Left forelimb (tissue), 1 donor: ENCODE data around the gene SLC16A12.

Source experiments
- DNase-seq: peaks from one replicate; pipeline ENCODE4 v3.0.0-alpha.2; 2018; ENCODE audit warnings: low spot score

The SLC16A12 gene, protein sequence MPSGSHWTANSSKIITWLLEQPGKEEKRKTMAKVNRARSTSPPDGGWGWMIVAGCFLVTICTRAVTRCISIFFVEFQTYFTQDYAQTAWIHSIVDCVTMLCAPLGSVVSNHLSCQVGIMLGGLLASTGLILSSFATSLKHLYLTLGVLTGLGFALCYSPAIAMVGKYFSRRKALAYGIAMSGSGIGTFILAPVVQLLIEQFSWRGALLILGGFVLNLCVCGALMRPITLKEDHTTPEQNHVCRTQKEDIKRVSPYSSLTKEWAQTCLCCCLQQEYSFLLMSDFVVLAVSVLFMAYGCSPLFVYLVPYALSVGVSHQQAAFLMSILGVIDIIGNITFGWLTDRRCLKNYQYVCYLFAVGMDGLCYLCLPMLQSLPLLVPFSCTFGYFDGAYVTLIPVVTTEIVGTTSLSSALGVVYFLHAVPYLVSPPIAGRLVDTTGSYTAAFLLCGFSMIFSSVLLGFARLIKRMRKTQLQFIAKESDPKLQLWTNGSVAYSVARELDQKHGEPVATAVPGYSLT

DNA sequence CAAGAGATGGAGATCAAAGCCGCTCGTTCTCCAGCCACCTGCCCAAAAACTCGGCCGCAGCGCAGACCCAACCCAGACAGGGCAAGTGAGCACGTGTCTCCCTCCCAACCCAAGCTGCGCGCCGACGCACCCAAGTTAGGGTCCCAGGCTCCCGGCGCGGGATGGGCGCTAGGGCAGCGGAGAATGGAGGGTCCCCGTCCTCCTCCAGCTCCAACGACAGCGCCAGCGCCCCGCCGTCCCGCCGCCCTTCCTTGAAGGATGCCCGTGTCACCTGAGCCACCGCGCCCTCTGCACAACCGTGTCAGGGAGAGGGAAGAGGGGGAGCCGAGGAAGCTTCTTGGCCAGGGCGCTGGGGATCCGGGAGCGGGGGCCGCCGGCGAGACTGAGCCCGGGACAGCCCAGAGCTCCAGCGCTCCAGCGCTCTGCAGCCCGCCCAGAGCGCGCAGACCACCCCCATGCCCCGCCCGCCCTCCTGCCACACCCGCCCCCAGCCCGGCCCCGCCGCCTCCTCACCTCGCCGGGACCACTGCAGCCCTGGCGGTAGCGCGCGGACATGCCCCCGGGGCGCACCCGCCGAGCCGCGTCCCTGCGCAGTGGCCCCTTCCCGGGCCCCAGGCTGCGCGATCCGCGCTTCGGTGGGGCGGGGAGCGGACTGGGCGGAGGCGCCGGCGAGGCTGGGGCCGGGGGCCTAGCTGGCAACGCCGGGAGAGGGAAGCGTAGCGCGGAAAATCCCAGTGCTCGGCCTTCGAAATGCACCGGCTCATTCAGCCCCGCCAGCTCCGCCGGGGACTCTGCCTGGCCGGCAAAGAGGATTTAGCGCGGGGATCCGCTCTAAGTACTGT lies at the start of gene SLC16A12:
Gene SLC16A12 (minus strand): TSS at position 424 of the 842 bp plus-strand sequence. CDS start 73,016 bp downstream, outside the sequence.
- peak; percentile 79 for DNase-seq

DNA sequence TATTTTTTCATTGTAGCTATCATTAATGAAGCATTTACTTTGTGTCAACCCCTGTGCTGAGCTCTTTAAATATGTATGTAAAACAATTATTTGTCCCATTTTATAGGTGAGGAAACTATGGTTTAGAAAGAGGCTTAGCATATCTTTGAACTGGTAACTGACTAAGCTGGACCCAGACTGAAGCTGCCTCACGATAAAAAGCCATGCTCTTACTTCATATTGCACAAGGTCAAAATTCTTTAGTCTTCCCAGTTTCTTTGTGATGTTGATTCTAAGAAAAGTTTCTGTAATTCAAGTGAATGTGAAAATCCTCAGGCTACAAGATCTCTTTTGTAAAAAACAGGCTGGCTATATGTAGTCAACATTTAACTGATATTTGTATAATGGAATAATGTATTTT lies 46.6 kb upstream of the SLC16A12 start:
- DNase-seq = no peak

DNA sequence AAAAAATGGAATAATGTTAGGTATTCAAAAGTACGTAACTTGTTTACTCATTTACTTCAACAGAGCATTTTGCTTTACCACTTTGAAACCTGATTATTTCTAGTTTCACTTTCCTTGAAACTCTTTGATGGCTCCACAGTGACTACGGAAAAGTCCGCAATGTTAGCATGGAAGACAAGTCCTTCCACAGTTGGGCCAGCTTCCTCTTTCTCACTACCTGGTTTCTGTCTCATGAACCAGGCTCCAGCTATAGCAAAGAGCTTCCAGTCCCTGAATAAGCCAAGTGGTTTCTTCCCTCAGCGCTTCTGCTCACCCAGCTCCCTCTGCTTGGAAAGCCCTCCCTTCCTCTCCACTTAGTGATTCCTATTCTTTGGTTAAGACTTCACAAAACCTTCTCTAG lies 44.8 kb upstream of the SLC16A12 start:
- DNase-seq = no peak

DNA sequence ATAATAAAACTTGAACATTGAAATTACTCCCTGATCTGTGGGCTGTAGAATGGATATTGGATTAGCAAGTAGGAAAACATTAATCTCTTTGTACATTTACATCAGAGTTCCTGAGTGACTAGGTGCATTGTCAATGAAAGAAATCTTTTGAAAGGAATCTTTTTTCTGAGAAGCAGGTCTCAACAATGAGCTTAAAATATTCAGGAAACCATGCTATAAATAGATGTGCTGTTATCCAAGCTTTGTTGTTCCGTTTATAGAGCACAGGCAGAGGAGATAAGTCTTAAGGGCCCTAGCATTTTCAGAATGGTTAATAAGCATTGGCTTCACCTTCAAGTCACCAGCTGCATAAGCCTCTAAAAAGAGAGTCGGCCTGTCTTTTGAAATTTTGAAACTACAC lies 41.3 kb upstream of the SLC16A12 start:
- DNase-seq = no peak

DNA sequence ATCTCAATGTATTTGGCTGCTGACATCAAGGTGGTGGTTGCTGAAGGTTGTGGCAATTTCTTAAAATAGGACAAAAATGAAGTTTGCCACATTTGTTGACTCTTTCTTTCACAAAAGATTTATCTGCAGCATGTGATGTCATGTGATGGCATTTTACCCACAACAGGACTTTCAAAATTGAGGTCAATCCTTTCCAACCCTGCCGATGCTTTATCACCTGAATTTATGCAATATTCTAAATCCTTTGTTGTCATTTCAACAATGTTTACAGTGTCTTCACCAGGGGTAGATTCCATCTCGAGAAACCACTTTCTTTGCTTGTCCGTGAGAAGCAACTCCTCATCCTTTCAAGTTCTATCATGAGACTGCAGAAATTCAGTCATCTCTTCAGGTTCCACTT lies 40.6 kb upstream of the SLC16A12 start:
- no peak for DNase-seq

DNA sequence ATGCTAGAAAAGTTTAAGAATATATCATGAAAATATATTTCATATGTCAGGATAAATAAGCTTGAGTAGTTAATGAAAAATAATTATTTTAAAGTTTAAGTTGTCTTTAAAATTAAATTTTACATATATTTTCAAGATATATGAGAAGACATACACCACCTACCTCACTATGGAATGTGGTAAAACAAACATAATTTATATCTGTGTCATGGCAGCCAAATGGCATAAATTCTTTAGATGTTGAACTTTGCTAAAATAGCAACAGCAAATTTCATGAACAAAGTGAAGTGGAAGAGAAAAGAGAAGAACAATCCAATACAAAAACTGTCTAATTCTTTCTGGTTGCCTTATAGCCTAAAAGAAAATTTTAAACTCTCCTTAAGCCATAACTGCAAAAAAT lies 39.6 kb upstream of the SLC16A12 start:
- no peak for DNase-seq

DNA sequence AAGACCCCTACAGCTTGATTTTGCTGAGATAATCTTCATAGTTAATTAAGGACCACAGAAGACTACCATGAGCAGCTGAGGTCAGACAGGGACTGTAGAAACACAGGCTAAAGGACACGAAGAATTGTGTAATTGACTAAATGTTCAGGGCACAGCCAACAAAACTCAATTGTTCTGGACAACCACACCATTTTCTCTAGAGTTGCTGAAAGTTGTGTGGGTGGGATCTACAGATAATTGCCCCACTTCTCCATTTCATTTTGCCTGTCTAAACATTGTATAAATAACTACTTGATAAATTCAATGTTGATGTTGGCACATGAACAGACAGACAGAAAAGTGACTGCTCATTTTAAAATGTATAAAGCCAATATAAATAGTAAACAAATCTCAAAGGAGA lies 39.0 kb upstream of the SLC16A12 start:
- no peak for DNase-seq

DNA sequence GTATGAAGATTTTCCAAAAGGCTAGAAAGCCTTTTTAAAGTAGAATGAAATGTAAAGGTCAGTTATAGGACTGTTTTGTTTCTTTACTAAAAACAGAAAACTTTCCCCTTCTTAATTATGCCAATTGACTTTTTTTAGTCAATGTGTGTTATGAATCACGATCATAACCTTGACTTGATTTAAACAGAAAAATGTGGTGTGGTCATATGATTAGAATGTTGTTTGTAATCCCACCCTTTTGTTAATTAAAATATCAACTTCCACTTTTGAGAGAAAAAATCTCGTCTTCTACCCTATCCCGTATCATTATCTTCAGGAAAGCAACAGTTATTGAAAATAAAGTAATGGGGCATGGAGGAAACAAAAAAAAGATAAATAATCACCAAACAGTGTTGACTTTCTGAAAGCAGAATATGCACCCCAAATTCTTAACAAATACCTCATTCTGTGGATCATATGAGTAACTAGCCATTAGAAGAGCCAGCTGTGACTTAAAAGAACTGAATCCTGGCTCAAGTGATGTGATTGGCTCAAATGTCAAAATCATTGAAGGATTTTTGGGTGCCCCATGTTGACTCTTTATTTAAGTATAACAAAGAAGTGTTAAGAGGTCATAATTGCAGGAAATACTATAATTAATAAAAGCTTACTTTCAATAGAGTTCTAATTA lies 32.3 kb upstream of the SLC16A12 start:
- no peak for DNase-seq

DNA sequence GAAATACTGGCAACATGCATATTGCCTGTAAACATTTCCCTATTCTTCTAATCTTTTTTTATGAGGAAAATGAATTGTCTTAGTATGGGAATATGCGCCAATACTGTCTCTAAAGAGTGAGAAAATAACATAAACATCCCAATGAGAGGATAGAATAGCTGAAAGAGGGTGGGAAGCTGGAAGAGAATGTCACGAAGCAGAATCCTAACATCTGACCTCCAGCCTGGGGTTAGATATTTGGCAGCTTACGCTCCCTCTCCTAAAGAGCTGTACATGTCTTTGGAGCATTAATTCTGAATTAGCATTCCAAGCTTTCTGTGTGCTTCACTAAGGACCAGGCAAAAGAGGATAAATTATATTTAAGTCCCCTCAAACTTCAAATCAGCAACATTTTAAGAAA lies 31.6 kb upstream of the SLC16A12 start:
- no peak for DNase-seq

DNA sequence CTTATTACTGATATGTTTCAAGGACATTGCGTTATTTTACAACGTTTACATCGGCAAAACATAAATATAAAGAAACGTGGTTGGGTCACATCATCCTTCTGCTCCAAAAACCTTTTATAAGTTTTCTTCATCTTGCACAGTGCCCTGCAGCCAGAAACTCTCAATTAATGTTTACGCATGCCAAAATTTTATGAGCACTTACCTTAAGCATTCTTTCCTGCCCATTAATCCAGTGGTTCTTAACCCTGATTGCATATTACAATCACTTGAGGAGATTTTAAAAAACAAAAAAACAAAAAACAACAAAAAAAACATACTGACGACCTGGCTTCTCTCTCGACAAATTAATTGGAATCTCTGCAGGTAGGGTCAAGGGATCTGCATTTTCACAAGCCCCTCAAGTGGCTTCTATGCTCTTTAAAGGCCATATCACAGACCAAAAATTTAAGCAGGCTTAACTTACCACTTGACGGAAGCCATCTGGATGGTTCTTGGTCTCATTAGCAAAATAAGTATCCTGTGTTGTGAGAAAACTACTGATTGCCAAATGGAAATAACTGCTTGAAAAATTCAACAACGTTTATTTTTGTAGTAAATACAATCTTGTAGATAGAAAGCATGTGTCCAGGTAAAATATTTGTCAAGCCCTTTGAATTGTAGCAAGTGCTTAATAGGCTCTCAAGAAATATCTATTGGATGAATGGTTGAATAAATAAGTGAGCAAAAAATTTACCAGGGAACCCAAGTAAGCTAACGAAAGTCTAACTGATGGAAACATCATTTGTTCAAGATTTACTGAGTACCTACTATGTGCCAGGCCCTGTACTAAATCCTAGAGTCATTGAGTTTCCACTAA lies 30.9 kb upstream of the SLC16A12 start:
- DNase-seq = no peak

DNA sequence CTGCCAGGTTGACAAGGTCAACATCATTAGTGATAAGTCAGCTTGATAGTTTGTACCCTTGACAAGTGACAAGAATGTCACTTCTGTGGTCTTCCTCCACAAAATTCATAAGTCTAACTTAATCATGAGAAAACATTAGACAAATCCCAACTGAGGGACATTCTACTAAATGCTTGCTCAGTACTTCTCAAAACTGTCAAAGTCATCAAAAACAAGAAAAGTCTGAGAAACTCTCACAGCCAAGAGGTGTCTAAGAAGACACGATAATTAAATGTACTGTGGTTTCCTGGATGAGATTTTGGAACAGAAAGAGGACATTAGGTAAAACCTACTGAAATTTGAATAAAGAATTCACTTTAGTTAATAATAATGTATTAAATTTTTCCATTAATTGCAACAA lies 29.8 kb upstream of the SLC16A12 start:
- DNase-seq = no peak

DNA sequence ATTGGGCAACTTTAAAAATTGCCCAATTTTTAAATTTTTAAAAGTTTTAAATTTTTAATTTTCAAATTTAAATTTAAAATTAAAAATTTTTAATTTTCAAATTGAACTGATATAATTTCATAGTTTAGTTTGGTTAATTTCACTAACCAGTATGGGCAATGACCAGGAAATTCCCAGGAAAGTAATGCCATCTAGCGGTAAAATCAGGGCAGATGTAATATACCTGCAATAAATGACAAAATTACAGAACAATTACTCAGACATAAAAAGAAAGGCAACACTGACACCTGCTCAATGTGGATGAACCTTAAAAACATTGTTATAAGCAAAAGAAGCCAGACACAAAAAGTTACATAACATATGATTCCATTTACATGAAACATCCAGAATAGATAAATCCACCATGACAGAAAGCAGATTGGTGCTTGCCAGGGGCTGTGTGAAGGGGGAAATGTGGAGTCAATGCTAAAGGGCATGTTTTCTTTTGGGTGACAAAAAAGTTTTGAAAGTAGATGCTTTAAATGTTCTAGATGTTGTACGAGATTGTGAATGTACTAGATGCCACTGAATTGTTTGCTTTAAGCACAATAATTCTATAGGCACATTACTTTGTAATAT lies 28.6 kb upstream of the SLC16A12 start:
- DNase-seq = no peak

DNA sequence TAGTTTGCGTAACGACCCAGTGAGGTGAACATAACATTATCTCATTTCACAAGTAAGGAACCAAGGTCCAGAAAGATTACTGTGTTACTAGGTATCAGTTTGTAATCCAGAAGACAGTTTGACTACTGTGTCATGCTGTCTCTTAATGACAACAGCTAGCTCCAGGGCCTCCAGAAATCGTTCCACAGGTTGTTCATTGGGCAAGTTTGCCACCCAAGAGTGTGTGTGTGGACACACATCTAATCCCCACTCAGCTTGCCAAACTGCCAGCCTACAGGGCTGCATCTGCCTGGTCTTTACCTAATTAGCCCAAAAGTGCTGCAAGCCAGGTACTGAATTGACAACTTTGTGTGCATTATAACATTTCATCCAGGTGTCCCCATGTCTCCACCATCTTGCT lies 27.9 kb upstream of the SLC16A12 start:
- no peak for DNase-seq

DNA sequence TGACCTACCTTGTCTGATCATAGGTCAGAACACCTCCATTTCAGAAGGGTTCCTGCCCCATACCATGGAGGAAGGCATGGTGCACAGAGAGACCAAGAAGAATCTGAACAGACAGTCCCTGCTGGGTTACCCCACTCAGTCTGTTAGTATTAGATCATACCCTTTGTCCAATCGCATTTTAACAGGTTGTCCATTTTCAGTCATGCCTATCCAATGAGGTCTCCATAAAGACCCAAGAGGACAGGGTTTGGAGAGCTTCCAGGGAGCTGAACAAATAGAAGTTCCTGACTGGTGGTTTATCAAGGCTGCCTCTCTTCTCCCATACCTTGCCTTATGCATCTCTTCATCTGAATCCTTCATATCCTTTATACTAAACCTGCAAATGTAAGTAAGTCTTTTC lies 21.2 kb upstream of the SLC16A12 start:
- no peak for DNase-seq

DNA sequence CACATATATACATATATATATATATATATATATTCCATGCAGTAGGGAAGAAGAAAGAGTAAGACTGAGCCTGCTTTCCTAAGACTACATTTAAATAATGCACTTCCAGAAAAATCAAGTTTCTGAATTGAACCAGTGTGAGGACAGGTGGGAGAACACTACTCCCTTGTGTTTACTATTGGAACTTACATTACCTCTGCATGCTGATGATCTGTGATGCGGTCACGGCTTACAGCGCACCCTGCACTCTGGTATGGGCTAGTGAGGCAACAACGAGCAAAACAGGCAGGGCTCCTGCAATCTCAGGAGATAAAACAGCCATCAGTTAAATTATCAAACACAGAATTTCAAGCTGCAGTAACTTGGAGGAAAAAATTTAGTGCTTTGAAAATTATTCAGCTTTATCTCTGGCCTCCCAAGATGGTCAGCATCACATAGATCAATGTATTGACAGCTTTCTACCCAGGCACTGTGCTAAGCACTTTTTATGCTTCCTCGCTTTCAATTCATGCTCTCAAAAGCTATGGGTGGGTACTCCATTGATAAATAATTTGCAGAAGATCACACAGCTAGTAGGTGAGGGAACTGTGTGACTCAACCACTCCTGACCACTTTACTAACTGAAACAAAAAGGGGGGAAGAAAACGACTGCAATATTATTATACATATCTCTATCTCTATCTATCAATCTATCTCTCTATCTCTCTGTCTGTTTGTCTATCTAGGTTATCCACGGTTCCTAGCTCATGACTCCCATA lies 20.5 kb upstream of the SLC16A12 start:
- DNase-seq = no peak

DNA sequence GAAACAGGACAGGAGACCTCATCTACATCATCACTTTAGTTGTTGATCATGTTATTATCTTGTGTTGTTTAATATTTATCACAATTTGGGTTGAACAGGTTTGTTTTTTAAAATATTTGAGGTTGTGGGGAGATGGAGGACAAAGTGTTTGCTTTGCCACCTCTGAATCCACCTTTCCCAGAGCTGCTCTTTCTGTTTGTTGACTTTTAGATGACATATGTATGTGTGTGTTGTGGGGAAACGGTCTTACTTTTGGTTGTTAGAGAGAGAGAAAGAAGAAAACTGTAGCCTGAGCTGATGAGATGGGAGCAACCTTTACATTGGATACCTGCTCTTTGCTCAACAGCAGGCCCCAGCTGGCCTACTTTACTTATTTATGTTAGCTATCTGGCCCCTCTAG lies 19.0 kb upstream of the SLC16A12 start:
- DNase-seq = no peak

DNA sequence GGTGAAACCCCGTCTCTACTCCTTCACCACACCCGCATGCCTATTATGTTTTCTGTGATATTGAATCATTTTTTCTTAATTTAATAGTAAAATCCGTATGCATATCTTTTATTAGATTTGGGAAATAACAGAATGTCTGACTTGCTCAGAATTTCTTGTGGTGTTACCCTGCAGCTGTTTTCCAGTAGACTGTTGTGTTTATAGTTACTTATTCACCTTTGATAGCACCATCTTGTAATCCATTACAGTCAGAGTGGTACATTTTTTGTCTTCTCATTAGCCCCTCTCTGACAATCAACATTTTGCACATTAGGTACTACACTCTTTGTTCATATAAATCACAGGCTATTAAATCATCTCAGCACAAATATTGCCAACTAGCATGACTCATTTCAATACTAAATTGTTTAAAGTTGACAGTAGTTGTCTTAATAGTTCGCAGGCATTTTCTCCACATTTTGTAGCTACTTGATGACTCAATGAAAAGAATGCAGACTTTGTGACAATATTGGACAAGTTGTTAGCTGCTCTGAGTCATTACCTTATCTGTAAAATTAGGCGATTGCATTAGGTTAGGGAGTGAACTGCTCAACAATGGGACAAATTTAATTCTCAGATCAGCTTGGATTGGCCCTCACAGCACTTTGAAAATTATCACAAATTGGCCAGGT lies 17.8 kb upstream of the SLC16A12 start:
- no peak for DNase-seq

DNA sequence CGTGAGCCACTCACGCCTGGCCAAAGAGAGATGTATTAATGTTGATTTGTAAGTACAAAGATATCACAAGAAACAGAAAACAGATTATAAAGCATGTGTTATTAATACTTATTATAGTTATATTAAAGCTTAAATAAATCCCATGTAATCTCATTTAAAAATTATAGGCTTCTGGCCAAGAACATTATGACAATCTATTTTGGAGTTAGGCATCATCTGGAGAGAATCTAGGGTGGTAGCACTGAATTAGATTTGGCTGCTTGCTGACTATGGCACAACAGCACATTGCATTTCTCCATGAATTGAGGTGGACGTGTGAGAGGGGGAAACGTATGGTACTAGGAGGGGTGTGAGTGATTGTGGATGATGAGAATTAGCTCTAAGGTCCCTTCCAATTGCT lies 16.8 kb upstream of the SLC16A12 start:
- no peak for DNase-seq

DNA sequence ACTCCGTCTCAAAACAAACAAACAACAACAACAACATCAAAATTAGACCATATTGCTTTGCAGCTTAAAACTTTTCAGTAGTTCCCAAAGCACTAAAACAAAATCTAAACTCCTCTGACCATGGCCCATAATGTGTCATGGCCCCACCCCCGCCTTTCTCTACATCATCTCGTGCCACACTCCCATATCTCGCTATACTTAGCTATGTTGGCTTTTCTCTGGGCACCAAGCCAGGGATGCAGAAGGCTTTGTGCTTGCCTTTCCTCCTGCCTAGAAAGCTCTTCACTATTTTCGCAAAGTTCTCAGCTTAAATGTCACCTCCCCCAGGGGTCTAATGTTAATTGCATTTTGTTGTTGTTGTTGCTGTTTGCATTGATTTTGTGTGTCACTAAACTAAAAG lies 15.1 kb upstream of the SLC16A12 start:
- DNase-seq = no peak

DNA sequence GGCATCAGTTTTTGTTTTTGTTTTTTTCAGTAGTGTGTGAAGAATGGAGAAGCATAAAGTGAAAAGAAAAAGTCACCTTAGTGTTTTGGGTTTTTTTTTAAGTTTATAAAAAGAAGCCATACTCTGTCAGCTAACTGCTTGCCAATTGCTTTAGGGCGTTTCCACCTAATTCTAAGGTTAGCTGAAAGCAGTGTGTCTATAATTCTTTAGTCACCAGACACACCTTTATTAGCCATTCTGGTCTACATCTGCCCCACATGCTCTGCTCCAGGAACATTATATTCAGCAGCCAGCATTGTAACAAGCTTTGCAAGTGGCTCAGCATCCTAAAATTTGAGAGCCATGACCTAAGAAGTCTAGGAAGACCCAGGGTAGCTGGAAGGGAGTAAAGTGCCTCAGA lies 14.1 kb upstream of the SLC16A12 start:
- DNase-seq = no peak
